Cerebellar cortex (tissue), 1 donor: Measurements from ENCODE around the gene SH3RF2.
"Not testable (repeated sequence)": the region's sequence is repeated elsewhere in the genome, so short reads cannot be mapped to it uniquely, and the experiment has no call there.

Source experiments
- DNase-seq: peaks from one replicate; pipeline ENCODE4 v3.0.0-alpha.2; 2015; ENCODE audit warnings: low spot score

SH3RF2 gene

DNA sequence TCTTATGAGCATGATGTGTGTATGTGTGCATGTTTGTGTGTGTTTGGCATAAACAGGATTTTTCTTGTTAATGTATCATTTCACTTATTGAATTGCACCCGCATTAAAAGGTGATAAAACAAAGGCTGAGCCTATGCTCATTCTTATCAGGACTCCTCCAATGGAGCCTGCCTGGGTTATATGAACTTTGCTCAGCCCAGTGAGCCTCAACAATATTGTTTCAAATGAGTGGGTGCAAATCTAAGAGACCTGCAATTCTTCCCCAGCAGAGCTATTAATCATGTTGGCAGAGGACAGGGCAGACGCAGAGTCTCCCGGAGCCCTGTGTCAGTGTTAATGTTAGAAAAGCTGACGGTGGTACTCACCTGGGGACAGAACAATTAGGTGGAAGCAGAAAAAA, 71.6 kb downstream of the SH3RF2 start:
- DNase-seq, result no peak

DNA sequence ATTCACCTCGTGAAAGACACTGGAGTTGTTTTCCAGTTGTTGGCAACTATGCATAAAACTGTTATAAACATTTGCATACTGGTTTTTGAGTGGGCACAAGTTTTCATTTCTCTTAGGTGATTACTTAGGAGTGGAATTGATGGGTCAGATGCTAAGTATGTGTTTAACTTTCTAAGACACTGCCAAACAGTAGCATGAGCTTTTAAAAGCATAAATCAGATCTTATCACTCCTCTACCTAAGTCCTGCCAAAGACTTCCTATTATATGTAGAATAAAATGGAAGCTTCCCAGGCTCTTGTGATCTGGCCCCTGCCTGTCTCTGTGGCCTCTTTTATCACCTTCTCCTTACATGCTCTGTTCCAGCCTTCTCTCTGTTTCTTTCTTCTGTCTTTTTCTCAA, 72.6 kb downstream of the SH3RF2 start:
- DNase-seq, result no peak

DNA sequence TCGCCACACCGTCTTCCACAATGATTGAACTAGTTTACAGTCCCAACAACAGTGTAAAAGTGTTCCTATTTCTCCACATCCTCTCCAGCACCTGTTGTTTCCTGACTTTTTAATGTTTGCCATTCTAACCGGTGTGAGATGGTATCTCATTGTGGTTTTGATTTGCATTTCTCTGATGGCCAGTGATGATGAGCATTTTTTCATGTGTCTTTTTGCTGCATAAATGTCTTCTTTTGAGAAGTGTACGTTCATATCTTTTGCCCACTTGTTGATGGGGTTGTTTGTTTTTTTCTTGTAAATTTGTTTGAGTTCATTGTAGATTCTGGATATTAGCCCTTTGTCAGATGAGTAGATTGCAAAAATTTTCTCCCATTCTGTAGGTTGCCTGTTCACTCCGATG, 74.1 kb downstream of the SH3RF2 start:
- DNase-seq, result not testable (repeated sequence)

DNA sequence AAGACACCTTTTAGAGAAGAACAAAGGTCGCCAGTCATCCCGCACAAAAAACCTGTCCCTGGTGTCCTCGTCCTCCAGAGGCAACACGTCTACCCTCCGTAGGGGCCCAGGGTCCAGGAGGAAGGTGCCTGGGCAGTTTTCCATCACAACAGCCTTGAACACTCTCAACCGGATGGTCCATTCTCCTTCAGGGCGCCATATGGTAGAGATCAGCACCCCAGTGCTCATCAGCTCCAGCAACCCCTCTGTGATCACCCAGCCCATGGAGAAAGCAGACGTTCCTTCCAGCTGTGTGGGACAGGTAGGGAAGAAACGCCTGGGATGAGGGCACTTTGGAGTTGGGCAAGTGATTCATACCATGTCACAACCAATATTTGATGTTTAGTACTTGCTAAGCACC, 77.4 kb downstream of the SH3RF2 start:
- no peak for DNase-seq

DNA sequence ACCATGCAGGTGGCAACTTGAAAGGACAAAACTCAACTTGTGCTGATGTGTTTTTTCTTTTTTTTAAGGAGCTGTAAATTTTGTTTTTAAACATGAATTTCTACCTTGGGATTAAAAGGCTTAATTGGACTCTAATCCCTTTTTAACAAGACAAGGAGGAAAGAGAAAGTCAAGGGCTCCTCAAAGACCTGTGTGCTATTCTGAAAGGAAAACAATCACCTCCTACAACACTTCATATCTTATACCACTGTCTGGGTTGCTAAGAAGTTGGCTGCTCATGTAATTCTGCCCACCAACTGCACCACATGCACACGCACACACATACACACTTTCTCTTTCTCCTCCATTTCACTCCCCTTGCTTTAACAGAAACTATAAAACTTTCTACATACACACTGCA, 78.6 kb downstream of the SH3RF2 start:
- no peak for DNase-seq

DNA sequence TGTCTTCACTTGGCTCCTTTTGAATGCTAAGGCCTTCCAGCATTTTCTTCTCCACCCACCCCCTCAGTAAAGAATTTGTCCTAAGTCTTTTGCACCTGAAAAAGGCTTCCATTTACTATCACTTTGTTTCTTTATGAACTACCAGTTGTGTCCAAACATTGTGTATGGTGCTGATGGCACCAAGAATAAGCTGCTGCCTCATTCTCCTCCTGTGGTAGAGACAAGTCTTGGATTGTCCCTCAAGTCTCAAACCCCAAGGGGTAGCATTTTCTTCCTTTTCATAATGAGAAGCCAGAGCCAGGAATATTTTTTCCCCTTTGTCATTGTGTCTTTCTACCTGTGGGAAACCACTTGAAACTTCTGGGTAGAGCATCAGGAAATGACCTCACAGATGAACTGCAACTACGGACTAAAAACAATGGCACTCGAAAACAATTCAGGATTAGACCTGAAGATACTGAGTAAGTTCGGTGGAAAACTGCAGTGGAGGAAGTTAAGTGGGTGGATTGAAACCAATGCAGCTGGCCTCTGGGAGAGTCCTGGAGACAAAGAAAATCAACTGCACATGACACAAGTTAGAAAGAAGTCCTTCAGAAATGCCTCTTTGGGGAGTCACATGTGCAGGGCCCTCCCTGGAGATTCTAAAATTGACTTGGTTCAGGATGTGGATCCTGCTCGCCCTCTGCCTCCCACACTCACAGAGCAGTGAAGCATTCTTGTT, 80.5 kb downstream of the SH3RF2 start:
- DNase-seq, result no peak

DNA sequence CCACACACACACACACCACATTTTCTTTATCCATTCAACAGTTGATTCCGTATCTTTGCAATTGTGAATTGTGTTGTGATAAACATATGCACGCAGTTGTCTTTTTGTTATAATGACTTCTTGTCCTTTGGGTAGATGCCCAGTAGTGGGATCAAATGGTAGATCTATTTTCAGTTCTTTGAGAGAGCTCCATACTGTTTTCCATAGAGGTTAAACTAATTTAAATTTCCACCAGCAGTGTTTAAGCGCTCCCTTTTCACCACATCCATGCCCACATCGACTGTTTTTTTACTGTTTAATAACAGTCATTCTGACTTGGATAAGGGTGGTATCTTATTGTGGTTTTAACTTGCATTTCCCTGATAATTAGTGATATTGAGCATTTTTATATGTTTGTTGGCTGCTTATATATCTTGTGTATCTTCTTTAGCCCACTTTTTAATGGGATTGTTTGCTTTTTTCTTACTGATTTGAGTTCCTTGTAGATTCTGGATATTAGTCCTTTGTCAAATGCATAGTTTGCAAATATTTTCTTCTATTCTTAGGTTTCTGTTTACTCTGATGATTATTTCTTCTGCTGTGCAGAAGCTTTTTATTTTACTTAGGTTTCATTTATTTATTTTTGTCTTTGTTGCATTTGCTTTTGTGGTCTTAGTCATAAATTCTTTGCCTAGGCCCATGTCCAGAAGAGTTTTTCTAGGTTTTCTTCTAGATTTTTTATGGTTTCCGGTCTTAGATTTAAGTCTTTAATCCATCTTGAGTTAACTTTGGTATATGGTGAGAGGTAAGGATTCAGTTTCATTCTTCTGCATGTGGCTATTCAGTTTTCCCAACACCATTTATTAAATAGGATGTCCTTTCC, 82.4 kb downstream of the SH3RF2 start:
- no peak for DNase-seq

DNA sequence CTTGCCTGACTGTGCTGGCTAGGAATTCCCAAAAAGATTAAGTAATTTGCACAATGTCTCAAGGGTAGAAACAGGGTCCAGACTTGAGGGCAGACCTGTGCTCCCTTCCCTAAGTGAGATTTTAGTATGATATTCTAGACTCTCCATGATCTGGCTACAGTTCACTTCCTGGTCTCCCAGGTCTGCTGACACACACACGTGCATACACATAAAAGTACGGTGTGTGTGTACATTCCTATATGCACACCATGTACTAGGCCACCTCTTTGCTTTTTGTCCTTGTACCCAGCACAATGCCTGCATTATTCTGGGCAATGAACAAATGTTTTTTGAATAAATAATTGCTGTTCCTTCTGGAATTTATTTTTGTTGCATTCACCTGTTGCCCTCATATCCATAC, 83.7 kb downstream of the SH3RF2 start:
- DNase-seq, result no peak

DNA sequence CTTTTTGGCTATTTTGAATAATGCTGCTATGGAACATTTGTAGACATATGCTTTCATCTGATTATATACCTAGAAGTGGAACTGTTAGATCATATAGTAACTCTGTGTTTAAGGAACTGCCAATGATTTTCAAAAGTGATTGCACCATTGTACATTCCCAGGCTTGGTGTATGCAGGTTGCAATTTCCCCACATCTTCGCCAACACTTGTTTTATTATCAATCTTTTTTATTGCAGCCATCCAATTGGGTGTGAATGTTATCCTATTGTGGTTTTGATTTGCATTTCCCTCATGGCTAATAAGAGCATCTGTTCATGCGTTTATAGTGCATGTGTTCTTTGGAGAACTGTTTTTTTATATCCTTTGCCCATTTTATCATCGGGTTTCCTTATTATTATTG, 87.7 kb downstream of the SH3RF2 start:
- DNase-seq, result no peak

DNA sequence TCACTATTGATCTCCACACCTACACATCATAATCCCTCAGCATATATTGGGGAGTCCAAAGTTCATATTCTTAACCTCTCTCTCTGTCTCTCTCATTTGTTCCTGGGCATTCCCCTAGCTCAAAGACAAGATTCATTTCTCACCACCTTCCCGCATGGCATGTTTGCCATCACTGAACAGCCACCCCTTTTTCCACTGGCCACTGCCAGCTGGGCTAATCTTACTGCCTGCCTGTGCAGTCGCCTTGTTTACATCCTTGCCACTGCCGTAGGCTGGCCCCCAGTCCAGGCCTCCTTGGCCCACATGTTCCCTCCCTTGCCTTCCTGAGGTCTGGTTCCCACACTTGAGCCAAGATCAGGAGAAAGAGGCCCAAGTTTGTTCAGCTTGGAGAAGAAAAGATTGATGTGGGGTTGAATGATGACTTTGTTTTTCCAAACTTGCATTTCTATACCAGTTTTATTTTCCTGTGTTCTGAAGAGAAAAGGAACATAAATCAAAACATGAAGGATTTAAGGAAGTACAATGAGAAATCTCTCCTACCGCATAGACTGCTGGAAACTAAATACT, 88.8 kb downstream of the SH3RF2 start:
- no peak for DNase-seq

DNA sequence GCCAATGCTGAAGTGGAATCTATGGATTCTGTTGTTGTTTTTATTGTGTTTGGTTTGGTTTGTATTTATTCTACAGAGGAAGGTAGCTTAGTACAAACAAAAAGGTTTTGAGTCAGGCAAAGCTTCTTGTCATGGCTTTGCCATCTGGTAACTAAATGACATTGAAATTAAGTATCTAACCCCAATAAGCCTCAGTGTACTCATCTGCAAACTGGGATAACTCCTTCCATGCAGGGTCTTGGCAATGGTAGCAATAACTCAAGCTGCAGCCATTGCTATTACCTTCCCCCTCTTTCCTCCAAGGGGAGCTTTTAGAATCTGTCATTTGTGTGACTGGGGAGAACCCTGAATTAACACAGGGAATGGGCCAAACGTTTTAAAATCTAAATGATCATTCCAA, 89.3 kb downstream of the SH3RF2 start:
- DNase-seq, result no peak

DNA sequence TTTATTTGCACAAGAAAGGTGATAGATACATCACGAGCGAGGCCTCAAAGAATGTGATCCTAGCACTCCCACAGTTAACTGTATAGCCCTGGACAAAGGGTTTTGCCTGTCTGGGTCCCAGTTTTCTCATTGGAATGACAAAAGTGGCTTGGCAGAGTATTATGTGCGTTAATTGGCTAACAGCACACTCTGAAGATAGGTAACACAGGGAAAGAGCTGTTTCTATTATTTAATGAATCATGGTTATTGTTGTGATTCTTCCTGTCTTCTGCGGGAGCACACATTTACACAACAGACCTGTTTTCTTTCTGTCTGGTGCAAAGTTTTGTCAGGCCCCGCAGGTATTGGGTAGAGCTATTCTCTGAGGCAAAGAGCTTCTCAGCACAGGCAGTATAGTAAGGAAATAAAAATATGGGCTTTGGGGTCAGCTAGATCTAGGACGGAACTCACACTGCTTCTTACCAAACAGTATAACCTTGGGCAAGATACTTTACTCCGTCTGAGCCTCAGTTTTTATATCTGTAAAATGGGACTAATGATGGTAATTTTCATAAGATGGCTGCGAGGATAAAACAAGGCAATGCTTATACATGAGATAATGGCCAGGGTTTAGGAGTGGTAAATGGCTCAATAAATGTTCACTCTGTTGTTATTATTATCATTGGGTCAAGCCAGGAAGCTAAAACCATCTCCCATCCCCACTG, 90.1 kb downstream of the SH3RF2 start:
- no peak for DNase-seq

DNA sequence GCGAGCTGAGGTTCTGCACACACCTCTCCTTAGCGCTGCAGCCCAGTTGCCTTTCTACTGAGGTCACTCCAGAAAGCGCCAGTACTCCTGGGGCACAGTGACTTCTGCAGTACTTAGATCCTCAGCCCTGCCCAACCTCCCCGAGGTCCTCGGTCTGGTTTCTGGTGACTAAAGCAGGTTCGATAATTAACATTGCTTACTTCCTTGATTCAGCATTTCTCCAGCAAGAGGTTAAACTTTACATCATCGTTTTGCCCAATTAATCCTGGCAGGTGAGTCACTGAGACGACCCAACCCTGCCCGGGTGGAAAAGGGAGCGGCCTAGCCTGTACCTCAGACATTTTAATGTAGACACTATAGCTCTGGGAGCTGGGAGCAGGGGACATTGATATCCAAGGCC, 91.4 kb downstream of the SH3RF2 start:
- DNase-seq, result no peak

DNA sequence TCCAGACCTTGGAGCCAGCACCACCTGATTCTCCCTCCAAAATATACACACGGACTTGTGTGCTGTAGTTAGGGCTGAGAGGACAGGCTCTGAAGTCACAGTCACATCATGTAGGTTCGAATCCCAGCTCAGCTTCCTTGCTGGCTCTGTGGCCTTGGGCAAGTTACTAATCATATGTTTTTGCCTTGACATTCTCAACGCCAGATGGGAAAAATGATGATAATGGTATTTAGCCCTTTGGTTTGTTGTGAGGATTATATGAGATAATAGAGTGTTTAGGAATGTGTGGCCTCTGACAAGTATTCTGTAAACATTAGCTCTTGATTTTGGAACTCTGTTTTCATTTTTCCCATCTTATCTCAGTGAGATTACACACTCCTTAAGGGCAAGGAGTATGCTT, 96.5 kb downstream of the SH3RF2 start:
- no peak for DNase-seq

DNA sequence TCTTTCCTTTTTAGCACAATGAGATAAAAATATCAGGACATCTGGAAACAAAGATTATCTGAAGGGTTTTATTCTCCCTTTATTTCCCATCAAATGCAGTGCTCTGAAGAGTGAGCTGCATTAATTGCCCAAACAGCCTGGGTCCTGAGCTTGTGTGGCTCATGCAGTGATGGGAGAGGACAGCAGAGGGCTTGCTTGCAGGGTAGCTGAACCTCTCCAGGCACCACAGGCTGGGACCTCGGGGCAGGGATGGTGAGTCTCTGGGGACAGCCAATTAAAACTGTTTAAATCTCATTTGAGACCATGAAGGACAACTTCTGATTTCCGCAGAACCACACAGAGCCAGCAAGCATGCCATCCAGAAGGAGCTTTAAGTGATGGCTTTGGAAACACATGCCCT, 97.7 kb downstream of the SH3RF2 start:
- no peak for DNase-seq

DNA sequence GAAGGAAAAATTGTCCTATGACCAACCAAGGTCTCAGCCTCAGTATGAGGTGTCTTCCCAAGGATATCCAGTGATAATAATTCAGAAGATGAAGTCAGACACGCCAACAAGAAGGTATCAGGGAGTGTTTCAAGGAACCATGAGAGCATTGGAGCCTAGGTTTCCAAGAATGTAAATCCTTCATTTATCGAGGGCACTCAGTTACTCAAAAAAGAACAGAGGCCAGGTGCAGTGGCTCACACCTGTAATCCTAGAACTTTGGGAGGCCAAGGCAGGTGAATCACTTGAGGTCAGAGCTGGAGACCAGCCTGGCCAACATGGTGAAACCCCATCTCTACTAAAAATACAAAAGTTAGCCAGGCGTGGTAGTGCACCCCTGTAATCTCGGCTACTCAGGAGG, 98.2 kb downstream of the SH3RF2 start:
- DNase-seq, result no peak

DNA sequence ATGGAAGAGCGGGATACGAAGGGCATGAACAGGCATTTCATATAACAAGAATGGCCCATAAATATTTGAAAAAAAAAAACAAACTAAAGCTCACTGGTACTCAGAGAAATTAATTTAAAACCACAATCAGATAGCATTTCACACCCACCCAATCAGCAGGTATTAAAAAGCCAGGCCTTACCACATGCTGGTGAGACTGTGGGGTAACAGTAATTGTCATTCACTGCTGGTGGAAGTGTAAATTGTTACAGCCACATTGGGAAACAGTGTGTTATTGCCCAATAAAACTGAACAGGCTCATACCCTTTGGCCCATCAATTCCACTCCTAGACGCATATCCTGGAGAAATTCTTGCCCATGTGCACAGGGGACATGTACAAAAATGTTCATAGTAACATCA, 103.0 kb downstream of the SH3RF2 start:
- DNase-seq, result no peak

DNA sequence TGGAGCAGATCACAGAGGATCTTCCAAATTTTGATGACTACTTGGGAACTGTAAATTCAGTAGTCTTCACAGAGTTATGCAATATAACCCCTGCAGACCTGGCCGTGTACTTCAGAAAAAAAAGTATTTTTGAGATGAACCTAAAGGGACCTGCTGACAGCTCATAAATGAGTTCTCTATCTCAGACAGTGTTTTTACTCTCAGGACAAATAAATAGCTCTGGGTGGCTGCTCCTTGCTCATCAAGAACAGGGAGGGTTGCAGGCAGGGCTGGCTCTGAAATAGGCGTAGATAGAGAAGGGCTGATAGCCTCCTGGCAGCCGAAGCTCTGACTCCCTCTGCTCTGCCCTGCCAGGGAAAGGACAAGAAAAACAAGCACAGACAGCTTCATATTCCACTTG, 104.1 kb downstream of the SH3RF2 start:
- no peak for DNase-seq

DNA sequence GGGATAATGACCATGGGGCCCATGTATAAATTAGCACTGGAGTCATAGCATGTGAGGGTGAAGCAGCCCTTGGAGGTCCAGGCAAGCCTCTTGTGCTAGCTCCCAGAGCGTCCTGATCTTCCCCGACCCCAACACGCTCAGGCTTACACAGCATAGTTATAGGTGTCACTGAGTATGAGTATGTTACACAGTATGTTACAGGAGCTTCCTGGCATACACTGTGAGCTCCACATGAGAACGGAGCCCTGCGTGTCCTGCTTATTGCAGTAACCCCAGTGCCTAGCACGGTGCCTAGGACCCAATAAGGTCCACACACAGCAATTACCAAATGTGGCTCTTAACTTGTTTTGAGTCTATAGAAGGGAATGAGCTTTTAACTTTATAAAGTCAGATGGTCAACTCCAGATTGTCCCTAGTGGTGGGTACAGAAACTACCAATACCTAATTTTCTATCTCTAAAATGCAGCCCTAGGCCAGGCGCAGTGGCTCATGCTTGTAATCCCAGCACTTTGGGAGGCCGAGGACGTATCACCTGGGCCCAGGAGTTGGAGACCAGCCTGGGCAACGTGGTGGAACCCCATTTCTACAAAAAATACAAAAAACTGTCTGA, 104.9 kb downstream of the SH3RF2 start:
- DNase-seq, result peak; percentile 8

DNA sequence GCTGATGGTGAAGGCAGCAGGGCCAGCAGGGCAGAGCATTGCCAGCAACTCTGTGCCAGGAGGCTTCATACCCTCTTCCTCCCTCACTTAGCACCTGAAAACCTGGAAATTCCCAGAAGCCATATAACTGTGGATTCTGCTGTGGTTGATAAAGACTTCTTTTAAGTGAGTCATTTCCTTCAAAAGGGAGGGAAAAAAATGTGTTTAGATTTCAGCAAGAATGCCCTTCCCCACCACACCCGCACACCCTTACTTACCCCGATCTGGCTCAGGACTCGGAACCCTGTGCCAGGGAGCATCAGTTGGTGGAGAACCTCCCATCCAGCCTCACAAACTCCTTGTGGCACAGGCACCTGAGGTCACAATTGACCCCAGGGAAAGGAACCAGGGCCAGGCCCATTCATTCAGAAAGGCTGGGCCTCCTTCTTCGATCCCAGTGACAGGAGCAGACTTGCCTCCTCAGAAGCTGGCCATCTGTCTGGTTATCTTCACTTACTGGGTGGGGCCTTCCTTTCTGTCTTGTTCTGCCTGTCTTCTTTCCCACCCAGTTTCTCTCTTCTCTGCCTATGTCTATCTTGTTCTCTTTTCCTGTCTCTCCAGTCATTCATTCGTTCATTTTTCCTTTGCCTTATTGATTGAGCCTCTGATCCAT, 106.4 kb downstream of the SH3RF2 start:
- DNase-seq, result no peak

DNA sequence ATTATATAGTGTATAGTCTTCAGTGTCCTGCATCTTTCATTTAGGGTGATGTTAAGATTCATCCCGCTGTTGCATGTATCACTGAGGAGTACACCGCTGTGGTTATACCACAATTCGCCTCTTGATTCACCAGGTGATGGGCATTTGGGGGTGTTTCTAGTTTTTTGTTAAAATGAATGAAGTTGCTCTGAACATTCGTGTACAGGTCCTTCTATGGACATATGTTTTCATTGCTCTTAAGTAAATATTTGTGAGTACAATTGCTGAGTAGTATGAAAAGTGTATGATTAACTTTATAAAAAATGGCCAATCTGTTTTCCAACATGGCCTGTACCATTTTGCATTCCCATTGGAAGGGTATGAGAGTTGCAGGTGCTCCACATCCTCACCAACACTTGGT, 107.3 kb downstream of the SH3RF2 start:
- DNase-seq, result no peak

DNA sequence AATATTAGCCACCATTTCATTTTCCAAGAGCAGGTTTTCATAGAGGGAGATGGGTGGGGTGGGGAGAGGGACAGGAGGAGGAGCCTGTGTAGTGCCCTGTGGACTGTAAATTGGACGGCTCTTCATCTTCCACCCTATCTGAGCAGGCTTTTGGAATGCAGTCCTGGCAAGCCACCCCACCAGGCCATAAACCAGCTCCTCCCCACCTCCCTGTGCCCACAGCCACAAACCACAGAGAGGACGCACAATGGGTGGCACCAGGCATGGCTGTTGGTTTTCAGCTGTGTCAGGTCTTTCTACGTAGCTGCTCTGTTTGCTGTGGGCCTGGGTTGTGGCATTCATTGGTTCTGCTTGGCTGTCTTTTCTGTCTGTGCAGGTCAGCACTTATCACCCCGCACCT, 111.0 kb downstream of the SH3RF2 start:
- no peak for DNase-seq
